AG09319 (cell line): ENCODE results near the gene TEX2.
A peak's percentile ranks its signal among the peaks of the same experiment; 100 is the strongest.

Source experiments
- DNase-seq: peaks from one replicate; pipeline ENCODE4 v3.0.0-alpha.2; 2010; ENCODE audit warnings: low read depth; ENCODE audit errors: extremely low read depth
- TF ChIP-seq, protein P1 (sequence below): IDR thresholded peaks from 2 replicates; pipeline ENCODE4 v1.5.1; 2011; ENCODE audit warnings: low read depth, mild to moderate bottlenecking, inconsistent platforms, low read length, moderate library complexity

The TEX2 gene, protein sequence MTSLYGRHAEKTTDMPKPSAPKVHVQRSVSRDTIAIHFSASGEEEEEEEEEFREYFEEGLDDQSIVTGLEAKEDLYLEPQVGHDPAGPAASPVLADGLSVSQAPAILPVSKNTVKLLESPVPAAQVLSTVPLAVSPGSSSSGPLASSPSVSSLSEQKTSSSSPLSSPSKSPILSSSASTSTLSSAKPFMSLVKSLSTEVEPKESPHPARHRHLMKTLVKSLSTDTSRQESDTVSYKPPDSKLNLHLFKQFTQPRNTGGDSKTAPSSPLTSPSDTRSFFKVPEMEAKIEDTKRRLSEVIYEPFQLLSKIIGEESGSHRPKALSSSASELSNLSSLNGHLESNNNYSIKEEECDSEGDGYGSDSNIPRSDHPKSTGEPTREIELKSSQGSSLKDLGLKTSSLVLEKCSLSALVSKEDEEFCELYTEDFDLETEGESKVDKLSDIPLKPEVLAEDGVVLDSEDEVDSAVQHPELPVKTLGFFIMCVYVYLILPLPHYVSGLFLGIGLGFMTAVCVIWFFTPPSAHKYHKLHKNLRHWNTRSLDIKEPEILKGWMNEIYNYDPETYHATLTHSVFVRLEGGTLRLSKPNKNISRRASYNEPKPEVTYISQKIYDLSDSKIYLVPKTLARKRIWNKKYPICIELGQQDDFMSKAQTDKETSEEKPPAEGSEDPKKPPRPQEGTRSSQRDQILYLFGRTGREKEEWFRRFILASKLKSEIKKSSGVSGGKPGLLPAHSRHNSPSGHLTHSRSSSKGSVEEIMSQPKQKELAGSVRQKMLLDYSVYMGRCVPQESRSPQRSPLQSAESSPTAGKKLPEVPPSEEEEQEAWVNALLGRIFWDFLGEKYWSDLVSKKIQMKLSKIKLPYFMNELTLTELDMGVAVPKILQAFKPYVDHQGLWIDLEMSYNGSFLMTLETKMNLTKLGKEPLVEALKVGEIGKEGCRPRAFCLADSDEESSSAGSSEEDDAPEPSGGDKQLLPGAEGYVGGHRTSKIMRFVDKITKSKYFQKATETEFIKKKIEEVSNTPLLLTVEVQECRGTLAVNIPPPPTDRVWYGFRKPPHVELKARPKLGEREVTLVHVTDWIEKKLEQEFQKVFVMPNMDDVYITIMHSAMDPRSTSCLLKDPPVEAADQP

DNA sequence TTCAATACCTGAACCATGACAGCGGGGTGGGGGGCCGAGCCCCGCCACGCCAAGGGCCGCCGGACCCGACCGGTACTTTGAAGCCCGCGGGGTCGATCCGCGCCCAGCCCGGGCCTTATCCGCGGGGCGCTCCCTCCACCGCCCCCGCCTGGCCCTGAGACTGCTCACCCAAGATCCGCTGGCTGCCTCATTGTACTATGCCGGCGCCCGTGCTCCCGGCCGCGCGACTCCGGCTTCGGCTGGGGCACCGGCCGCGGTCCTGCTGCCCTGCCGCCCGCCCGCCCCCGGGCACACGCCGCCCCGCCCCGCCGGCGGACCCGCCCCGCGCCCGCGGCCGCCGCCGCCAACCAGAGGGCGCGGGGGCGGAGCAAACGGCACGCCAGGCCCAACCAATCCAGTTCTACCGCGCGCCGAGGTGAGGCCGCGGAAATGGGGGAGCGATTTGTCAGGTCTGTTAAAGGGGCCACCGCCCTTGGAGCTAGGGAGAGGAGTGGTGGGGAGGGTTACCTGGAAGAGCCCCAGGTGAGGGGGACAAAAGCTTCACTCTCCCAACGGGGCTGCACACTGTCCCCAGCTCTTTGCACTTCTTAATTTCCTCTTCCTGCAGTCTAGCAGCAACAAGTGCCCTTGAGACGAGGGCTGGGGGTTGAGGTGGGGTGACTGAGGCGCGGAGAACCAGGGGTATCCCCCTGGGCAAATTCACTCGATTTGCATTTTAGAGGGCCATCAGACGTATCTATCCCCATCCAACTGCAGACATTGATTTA is at the start of gene TEX2:
TEX2 (minus strand) TSS at position 261 of the 767 bp plus-strand sequence. CDS start 49,043 bp downstream, outside the sequence.
- TF ChIP-seq, protein P1, sequence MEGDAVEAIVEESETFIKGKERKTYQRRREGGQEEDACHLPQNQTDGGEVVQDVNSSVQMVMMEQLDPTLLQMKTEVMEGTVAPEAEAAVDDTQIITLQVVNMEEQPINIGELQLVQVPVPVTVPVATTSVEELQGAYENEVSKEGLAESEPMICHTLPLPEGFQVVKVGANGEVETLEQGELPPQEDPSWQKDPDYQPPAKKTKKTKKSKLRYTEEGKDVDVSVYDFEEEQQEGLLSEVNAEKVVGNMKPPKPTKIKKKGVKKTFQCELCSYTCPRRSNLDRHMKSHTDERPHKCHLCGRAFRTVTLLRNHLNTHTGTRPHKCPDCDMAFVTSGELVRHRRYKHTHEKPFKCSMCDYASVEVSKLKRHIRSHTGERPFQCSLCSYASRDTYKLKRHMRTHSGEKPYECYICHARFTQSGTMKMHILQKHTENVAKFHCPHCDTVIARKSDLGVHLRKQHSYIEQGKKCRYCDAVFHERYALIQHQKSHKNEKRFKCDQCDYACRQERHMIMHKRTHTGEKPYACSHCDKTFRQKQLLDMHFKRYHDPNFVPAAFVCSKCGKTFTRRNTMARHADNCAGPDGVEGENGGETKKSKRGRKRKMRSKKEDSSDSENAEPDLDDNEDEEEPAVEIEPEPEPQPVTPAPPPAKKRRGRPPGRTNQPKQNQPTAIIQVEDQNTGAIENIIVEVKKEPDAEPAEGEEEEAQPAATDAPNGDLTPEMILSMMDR, result no peak
- peak; percentile 54 for DNase-seq

DNA sequence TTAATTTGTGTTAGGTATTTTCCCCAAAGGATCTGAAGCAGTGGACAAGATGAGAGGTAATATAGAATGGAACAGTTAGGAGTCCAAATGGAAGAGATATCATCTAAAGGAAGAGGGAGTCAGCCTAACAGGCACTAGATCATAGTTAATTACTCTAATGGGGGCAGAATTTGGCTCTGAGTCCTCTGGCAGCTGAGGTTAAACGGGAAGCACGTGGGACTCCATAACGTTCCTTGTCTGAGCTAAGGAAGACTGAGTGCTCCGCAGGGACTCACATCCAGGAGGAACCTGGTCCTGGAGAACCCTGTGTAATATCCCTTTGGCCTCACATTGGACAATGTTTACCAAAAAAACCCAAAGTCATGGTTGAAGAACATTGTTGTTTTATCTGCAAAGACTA is 46.6 kb upstream of the TEX2 start:
- no peak for DNase-seq

DNA sequence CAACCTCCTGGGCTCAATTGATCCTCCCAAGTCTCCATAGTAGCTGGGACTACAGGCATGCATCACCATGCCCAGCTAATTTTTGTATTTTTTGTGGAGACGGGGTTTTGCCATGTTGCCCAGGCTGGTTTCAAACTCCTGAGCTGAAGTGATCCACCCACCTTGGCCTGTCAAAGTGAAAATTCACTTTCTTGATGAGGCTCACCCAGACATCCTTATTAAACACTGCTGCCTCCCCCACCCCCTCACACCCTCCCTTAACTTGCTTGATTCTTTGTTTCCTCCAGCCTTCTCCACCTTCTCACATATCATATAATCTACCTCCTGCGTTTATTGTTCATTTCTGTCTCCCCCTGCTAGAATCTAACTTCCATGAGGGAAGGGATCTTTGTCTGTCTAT is 46.0 kb upstream of the TEX2 start:
- no peak for DNase-seq
- TF ChIP-seq, protein P1, result no peak

More for the DNA sequence above, 46.6 kb upstream of the TEX2 start:
- TF ChIP-seq, protein P1, result no peak

DNA sequence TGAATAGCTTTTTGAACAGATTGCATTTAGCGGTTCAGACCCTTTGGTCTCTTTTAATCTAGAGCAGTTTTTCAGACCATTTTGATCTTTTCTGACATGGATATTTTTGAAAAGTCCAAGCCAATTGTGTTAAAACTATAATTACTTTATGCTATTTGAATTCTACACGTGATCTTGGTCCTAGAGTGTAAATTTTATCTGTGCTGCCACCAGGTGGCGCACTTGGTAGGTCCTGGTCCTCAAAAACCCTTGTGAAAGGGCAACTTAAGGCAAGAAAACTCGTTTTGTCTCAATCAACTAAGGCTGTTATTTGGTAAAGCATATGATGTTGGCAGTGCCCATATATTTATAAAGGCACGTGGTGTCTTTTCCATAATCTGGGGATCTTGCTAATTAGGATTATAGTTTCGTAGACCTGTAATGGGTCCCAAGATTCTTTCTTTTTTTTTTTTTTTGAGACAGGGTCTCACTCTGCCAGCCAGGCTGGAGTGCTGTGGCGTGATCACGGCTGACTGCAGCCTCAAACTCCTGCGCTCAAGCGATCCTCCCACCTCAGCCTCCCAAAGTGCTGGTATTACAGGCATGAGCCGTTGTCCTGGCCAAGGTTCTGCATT is 43.9 kb upstream of the TEX2 start:
- TF ChIP-seq, protein P1, result peak; percentile 78
- DNase-seq, result peak; percentile 52

DNA sequence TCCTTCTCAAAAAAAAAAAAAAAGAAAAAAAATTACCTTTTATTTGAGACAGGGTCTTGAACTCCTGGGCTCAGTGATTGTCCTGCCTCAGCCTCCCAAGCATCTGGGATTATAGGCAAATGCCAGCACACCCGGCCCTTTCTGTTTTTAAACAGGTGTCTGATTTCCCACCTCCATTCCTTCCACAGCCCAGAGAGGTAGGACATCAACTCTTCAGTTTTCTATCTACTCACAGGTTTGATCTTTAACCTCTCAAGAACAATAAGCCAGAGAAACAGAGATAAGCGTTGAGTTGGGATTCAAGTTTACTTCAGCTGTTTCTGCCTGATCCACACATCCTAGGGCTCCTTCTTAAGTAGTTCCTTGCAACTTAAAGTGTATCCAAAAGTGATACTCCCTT is 41.5 kb upstream of the TEX2 start:
- no peak for DNase-seq
- TF ChIP-seq, protein P1, result no peak

DNA sequence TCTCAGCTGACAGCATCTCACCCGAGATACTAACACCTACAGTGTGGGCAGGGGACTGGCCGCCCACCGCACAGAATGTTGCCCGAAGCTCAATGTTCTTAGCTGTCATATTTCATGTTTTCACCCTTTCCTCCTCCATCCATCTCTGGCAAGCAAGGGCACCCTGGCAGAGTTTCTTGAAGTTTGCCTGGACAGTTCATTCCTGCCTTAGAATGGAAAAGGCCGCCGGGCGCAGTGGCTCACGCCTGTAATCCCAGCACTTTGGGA is 37.6 kb upstream of the TEX2 start:
- DNase-seq, result no peak
- TF ChIP-seq, protein P1, result no peak
